HG02981 (cell line): ENCODE results near the gene MIF4GD.
A peak's percentile ranks its signal among the peaks of the same experiment; 100 is the strongest.
"Not testable (repeated sequence)": the region's sequence is repeated elsewhere in the genome, so short reads cannot be mapped to it uniquely, and the experiment has no call there.

Experiments
- ATAC-seq: cut with Tn5 transposase; IDR thresholded peaks from one replicate; pipeline ENCODE4 v1.9.1; 2021; ENCODE audit warnings: mild to moderate bottlenecking, moderate library complexity; ENCODE audit not compliant: unreplicated experiment

MIF4GD gene

DNA sequence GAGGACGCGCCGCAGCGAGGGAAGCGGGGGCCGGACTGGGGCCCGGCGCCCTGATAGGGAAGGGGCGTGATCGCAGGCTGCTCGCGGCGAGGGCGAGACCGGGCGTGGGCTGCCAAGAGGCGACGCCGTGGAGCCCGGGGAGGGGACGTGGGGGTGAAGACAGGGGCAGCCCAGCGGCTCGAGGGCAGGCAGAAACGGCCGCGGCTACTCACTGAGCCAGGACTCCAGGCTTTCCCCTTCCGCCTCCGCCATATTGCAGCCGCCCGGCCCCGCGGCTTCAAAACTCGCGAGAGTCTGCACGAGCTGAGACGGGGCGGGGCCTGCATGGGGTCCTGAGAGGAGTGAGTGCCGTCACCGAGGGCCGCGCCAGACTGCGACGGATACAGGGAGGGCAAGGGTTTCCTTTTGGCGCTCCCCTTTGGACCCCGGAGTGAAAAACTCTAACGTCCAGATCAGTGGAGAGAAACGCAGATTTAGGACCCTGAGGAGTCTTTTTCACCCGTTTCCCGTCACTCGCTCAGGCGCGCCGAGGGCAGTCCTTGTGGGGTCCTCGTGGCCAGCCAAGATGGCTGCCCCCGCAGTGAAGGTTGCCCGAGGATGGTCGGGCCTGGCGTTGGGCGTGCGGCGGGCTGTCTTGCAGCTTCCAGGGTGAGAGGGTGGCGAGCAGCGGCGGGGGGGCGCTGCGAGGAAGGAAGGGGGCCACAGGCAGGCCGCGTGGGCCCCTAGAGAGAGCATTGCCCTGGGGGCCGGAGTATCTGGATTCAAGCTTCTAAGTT, 9.5 kb downstream of the MIF4GD start, which contains the start of the genes GGA3 and MRPS7:
GGA3 (minus strand) TSS at position 271 of the 776 bp plus-strand sequence; CDS start at position 252, 19 bp downstream.
MRPS7 (plus strand) TSS at position 544 of the 776 bp plus-strand sequence; CDS start at position 566, 22 bp downstream.
- ATAC-seq: peak; percentile 81

DNA sequence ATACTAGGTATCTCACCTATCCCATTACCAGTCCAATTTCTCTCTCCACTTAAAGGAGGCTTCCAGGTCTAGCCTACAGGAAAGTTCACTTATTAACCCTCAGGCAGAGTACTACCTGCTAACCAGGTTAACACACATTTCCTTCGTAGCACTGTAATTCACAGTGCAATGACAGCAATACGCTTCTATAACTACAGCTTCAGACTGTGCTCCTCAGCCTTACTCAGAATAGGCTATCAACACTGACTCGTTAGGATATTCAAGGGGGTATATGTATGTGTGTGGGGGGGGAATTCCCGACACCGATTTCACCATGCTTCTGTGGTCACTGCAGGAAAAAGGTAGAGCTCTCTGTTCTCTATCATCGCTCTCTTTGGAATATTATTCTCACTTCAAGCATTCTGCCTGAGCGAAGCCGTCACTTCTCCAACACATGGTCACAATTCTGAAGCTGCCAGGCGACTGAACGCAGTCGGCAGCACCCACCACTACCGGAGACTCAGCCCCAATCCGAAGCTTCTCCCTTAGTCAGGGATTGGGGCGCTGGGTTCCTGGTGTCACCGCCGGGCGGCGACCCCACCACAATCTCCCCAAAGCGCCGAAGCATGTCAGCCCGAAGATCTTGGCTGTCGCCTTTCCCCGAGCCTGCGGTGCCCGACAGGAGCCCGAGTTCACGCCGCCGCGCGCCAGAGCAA, 10.2 kb downstream of the MIF4GD start:
- ATAC-seq: peak; percentile 10

GRCh38 chr17:75257228-75257627, 13.8 kb downstream of the MIF4GD start:
- ATAC-seq: not testable (repeated sequence)

- ATAC-seq: not testable (repeated sequence)
Observed at GRCh38 chr17:75255954-75256698, 14.9 kb downstream of the MIF4GD start.

GRCh38 chr17:75252039-75252816, 18.8 kb downstream of the MIF4GD start:
- no peak for ATAC-seq

GRCh38 chr17:75250009-75250471, 21.0 kb downstream of the MIF4GD start:
- ATAC-seq: peak; percentile 91

DNA sequence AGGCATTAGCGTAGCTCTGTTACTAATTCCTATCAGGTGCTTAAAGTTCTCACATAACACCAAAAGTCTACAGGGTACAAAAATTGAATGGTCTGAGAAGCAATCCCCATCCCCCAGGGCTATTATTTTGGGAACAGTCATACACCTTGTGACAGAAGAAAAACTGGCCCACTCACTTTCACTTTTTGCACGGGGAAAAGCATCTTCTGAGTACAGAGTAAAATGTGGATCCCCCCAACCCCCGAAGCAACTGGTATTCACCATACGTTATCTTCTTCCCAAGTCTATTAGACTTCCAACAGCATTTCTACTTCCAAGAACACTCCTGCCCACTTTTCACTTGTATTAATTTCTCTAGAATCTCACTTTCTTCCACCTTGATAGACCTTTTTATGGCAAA, 21.5 kb downstream of the MIF4GD start:
- ATAC-seq: no peak

- no peak for ATAC-seq
Observed at GRCh38 chr17:75246404-75246803, 24.6 kb downstream of the MIF4GD start.

DNA sequence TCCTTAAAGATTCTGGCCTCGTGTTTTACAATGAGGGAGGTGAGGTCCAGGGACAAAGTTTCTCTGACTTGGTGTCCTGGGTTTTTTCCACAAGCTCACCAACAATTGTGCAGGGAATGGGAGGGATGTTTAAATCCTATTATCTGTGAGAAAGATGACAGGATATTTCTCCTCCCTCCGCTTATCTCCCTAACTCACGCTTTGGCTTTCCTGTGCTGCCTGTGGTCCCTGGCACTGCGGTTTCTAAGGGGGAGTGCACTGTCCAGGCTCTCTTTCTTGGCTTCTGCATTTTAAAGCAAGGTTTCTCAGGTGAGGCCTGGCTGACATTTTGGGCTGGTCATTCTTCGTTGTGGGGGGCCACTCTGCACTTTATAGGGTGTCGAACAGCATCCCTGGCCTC, 26.0 kb downstream of the MIF4GD start:
- no peak for ATAC-seq

- ATAC-seq: no peak
Observed at GRCh38 chr17:75244133-75244866, 26.7 kb downstream of the MIF4GD start.

- no peak for ATAC-seq
Observed at GRCh38 chr17:75242461-75243042, 28.5 kb downstream of the MIF4GD start.

DNA sequence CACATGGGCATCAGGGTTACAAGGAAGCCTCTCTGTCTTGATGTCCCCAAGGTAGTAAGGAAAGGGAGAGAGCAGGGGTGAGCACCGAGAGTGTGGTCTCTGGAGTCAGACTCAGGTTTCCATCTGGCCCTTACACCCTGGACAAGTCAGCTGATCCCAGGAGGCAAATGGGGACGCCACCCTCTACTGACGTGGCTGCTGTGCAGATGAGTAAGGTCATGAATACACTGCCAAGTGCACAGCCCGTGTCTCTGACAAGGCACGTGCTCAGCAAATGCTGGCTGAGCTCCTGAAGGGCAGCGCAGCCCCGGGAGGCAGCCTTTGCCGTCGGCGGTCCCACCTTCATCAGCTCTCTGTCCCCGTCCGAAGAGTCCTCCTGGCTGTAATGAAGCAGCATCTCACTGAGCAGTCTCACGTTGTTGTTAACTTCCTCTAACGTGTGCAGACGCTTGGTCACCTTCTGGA, 29.0 kb downstream of the MIF4GD start:
- no peak for ATAC-seq

DNA sequence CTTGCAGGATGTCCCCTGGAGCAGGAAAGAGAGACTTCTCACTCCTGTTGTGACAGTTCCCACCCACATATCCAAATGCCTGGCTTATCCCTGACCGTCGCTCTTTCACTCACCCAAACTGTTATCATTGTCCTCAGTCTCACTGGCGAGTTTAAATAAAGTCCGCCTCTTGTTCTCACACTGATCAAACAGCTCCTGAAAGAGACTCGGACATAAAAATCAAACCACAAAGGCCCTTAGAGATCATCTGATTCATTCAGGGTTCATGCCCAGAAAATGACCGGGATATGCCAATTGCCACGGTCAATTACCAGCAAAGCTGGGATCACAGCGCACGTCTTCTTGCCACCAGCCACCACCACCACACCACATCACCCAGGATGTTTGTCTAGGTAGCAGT, 29.5 kb downstream of the MIF4GD start:
- ATAC-seq: no peak

DNA sequence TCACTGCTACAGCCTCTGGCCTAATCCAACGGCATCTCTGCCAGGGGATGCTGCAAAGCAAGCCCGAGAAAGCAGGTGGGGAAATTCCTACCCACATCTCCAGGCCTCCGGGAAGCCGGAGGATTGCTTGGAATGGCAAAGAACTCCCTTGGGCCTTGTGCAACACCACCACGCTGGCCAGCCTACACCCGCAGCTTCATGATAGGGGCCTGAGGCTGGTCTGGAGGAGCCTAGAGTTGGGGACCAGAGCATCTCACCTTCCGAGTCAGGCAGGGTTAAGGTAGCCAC, 29.9 kb downstream of the MIF4GD start:
- ATAC-seq: no peak

- ATAC-seq: no peak
Observed at GRCh38 chr17:75240394-75241142, 30.5 kb downstream of the MIF4GD start.

- no peak for ATAC-seq
Observed at GRCh38 chr17:75239778-75240393, 31.1 kb downstream of the MIF4GD start.

DNA sequence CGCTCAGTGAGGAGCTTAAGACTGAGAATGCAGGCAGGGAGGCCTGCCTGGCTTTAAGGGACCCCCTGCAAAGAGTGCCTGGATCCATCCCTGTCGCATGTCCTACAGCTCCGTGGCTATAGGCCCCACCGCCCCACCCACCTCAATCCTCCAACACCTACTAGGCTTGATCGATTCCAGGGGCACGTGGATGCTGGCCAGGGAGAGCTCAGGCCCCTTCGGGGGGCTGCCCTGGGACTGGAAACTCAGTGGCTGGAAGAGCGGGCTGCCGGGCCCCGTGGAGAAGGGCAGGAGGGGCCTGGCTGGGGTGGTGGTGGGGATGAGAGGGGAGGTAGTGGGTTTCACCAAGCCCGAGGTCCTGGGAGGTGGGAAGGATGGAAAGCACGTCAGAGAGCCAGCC, 31.8 kb downstream of the MIF4GD start:
- ATAC-seq: no peak

- ATAC-seq: peak; percentile 50
Observed at GRCh38 chr17:75238684-75239191, 32.3 kb downstream of the MIF4GD start.
